Hepatocyte (in vitro differentiated cells): ENCODE measurements around the gene MYRF. TPM values are rescaled to one million over a fixed set of nuclear protein-coding genes. Genes with fewer than 3 reads are reported as not detected.

Source experiments
- DNase-seq: peaks from one replicate; pipeline ENCODE4 v3.0.0-alpha.2; 2016; ENCODE audit warnings: low spot score
- H2AFZ ChIP-seq: fragments of 200-600 bp; sonication (generic); 2 replicates; pipeline ENCODE4 v1.6.0; 2016; ENCODE audit warnings: antibody characterized with exemption, mild to moderate bottlenecking
- H3K27ac ChIP-seq: fragments of 200-600 bp; sonication (generic); 2 replicates; pipeline ENCODE4 v1.5.1; 2016; ENCODE audit warnings: mild to moderate bottlenecking
- H3K27me3 ChIP-seq: fragments of 200-600 bp; sonication (generic); 2 replicates; pipeline ENCODE4 v1.6.1; 2016
- H3K36me3 ChIP-seq: fragments of 200-600 bp; sonication (generic); replicated peaks from 2 replicates; pipeline ENCODE4 v1.5.1; 2016; ENCODE audit warnings: low read depth; ENCODE audit not compliant: insufficient read depth
- H3K4me1 ChIP-seq: fragments of 200-600 bp; sonication (generic); 2 replicates; pipeline ENCODE4 v1.5.1; 2016; ENCODE audit warnings: mild to moderate bottlenecking, moderate library complexity; ENCODE audit not compliant: insufficient read depth
- H3K4me2 ChIP-seq: fragments of 200-600 bp; sonication (generic); 2 replicates; pipeline ENCODE4 v1.6.0; 2016
- H3K4me3 ChIP-seq: fragments of 200-600 bp; sonication (generic); 2 replicates; pipeline ENCODE4 v1.5.1; 2016; ENCODE audit warnings: mild to moderate bottlenecking
- H3K79me2 ChIP-seq: fragments of 200-600 bp; sonication (generic); 2 replicates; pipeline ENCODE4 v1.6.0; 2017; ENCODE audit warnings: mild to moderate bottlenecking
- H3K9me2 ChIP-seq: fragments of 200-600 bp; sonication (generic); replicated peaks from 2 replicates; pipeline ENCODE4 v1.6.0; 2017; ENCODE audit warnings: mild to moderate bottlenecking; ENCODE audit not compliant: insufficient read depth
- H3K9me3 ChIP-seq: fragments of 200-600 bp; sonication (generic); 2 replicates; pipeline ENCODE4 v1.5.1; 2016; ENCODE audit warnings: low read depth, mild to moderate bottlenecking
- H4K20me1 ChIP-seq: fragments of 200-600 bp; sonication (generic); 2 replicates; pipeline ENCODE4 v1.6.0; 2016; ENCODE audit warnings: mild to moderate bottlenecking; ENCODE audit not compliant: insufficient read depth, poor library complexity, severe bottlenecking
- CTCF ChIP-seq: fragments of 200-600 bp; sonication (generic); IDR thresholded peaks from 2 replicates; pipeline ENCODE4 v1.5.1; 2016; ENCODE audit warnings: antibody characterized with exemption, mild to moderate bottlenecking; ENCODE audit not compliant: poor library complexity
- EZH2 ChIP-seq: fragments of 200-600 bp; sonication (generic); IDR thresholded peaks from 2 replicates; pipeline ENCODE4 v1.6.1; 2016; ENCODE audit warnings: antibody characterized with exemption, mild to moderate bottlenecking, borderline replicate concordance
- EZH2phosphoT487 ChIP-seq: fragments of 200-600 bp; sonication (generic); IDR thresholded peaks from one replicate; pipeline ENCODE4 v1.6.1; 2018; ENCODE audit warnings: antibody characterized with exemption, mild to moderate bottlenecking, low read depth, moderate library complexity; ENCODE audit not compliant: unreplicated experiment, severe bottlenecking
- WGBS: methylation state at CpG from one replicate; pipeline ENCODE4 v1.1.6; 2016; ENCODE audit warnings: low lambda C conversion rate; ENCODE audit errors: missing lambda C conversion rate; 5-methylcytosine and 5-hydroxymethylcytosine counted together
- polyA plus RNA-seq: library from polyadenylated mRNA; unstranded; fragments of >200 nt; fragmentation: Nextera tagmentation; extraction: Ambion mirVana; gene quantifications from 2 replicates; pipeline ENCODE4 v1.2.1, GENCODE V29; 2016
- total RNA-seq: library from RNA; depleted of rRNA; stranded (reverse); fragments of >200 nt; gene quantifications from 2 replicates; pipeline ENCODE4 v1.2.3, GENCODE V29; 2014

Gene MYRF
- total and polyA plus RNA-seq, 2 experiments from 2014 or later: 57.3 to 96.7 TPM

DNA sequence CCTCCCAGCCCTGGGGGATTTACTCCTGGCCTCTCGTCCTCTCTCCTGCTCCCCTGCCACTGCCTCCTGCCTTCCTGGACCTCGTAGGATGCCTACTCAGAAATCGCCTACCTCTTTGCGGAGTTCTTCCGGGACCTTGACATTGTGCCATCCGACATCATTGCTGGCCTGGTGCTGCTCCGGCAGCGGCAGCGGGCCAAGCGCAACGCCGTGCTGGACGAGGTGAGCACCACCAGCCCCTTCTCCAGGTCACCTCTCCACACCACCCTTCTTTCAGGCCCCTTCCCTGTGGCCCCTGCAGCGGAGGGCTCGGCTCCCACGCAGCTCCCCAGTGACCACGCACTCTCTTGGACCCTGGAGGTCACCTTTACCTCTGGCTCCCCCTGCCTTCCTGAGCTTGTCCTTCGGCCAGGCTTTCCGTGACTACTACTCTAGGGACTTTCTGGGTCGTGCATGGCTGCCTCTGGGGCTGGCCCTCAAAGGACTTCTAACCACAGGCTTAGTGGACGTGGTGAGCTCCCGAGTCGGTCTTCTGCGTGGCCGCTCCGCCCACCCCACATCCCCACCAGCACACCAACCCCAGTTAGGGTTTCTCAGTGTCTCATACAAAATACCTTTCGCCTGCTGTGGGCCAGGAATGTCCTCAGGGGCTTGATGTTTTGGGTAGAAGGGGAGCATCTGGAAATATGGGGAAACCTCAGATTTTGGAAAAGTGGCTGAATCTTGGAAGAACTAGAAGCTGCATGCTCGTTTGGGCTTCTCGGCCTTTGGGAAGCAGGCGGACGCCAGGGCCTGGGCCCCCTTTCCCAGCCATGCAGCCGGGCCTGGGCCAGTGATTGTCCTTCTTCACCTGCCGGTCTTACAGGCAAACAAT, 24.1 kb upstream of the MYRF start:
- no peak for DNase-seq
- no peaks in the 10 kb centered on the region for H3K36me3 ChIP-seq
- no peaks in the 10 kb centered on the region for H3K9me2 ChIP-seq
- H3K9me3 ChIP-seq: no peaks in the 10 kb centered on the region
- H3K27ac ChIP-seq: no peak overlapping the region
- no peaks in the 10 kb centered on the region for H3K4me1 ChIP-seq
- no peaks in the 10 kb centered on the region for H3K27me3 ChIP-seq
- H3K4me3 ChIP-seq: no peak overlapping the region
- no peaks in the 10 kb centered on the region for H3K79me2 ChIP-seq
- H4K20me1 ChIP-seq: no peaks in the 10 kb centered on the region
- H3K4me2 ChIP-seq: no peak overlapping the region
- 93% methylated on average over 19 of the region's 33 CpGs for WGBS
- H2AFZ ChIP-seq: no peak overlapping the region
- TF ChIP-seq EZH2 (no peak), EZH2phosphoT487 (no peak), CTCF (no peak)

GRCh38 chr11:61728940-61729219, 23.6 kb upstream of the MYRF start:
- Histone ChIP-seq H3K9me2 (no peaks in the 10 kb centered on the region), H3K27ac (no peak overlapping the region), H3K4me3 (no peak overlapping the region), H3K9me3 (no peaks in the 10 kb centered on the region), H3K4me1 (no peaks in the 10 kb centered on the region), H3K79me2 (no peaks in the 10 kb centered on the region), H4K20me1 (no peaks in the 10 kb centered on the region), H3K36me3 (no peaks in the 10 kb centered on the region), H3K27me3 (no peaks in the 10 kb centered on the region), H2AFZ (no peak overlapping the region), H3K4me2 (no peak overlapping the region)
- TF ChIP-seq CTCF (no peak), EZH2phosphoT487 (no peak)
- 88% methylated on average over 8 of the region's 8 CpGs for WGBS
- no peak for DNase-seq

- H3K27me3 ChIP-seq: no peaks in the 10 kb centered on the region
- no peaks in the 10 kb centered on the region for H3K4me1 ChIP-seq
- H3K9me3 ChIP-seq: no peaks in the 10 kb centered on the region
- H3K4me3 ChIP-seq: no peak overlapping the region
- DNase-seq: no peak
- no peak overlapping the region for H3K4me2 ChIP-seq
- no peaks in the 10 kb centered on the region for H3K9me2 ChIP-seq
- H2AFZ ChIP-seq: no peak overlapping the region
- H3K36me3 ChIP-seq: no peaks in the 10 kb centered on the region
- H3K79me2 ChIP-seq: no peaks in the 10 kb centered on the region
- TF ChIP-seq EZH2 (no peak), EZH2phosphoT487 (no peak), CTCF (no peak)
- WGBS: 76% methylated on average over 13 of the region's 13 CpGs
- H4K20me1 ChIP-seq: no peaks in the 10 kb centered on the region
- H3K27ac ChIP-seq: no peak overlapping the region
Observed at GRCh38 chr11:61730240-61730994, 22.0 kb upstream of the MYRF start.
